Endothelial cell of umbilical vein (primary cell): Measurements from ENCODE around the gene PRXL2A. TPM values are rescaled to one million over a fixed set of nuclear protein-coding genes. Genes with fewer than 3 reads are reported as not detected.

ENCODE experiments used
- BruUV-seq: library from RNA; stranded (reverse); fragments of 400-500 nt; replicated peaks from 2 replicates; lab custom pipeline; 2021; lab: Mats Ljungman, UMichigan
- CTCF ChIA-PET: fragments of 300-600, 350-600 bp; sonication (Branson Sonifier 250); formaldehyde crosslinking; loops from one replicate; lab custom pipeline; 2021; ENCODE audit warnings: antibody characterized with exemption, inconsistent platforms; lab: Charles Lee
- POLR2A ChIA-PET: fragments of 300-600, 350-600 bp; sonication (Branson Sonifier 250); formaldehyde crosslinking; loops from one replicate; lab custom pipeline; 2021; ENCODE audit warnings: antibody characterized with exemption, inconsistent platforms; lab: Charles Lee
- DNase-seq: peaks from one replicate; pipeline ENCODE4 v3.0.0-alpha.2; 2011; ENCODE audit warnings: low read depth, low spot score
- FAIRE-seq: peaks from 2 replicates; lab custom pipeline; 2011; peaks lifted over from hg19 to GRCh38; lab: Jason Lieb, UNC
- H2AFZ ChIP-seq: 2 replicates; pipeline ENCODE4 v1.6.0; 2012; ENCODE audit warnings: low read depth, low read length, control low read depth, inconsistent platforms
- H3K27ac ChIP-seq: 2 replicates; pipeline ENCODE4 v1.5.1; 2011; ENCODE audit warnings: low read depth, mild to moderate bottlenecking, control low read depth, low read length, moderate library complexity; ENCODE audit not compliant: insufficient read depth
- H3K27me3 ChIP-seq, 2 experiments: 2 replicates each; pipeline versions ENCODE4 v1.6.0 to v1.6.1; 2011; ENCODE audit warnings: low read length in 2 of 2, mixed read lengths in 1 of 2; ENCODE audit not compliant: control insufficient read depth in 2 of 2, insufficient read depth in 2 of 2
- H3K36me3 ChIP-seq, 2 experiments: 2 replicates in 1 of 2; 3 replicates in 1 of 2; pipeline ENCODE4 v1.5.1; 2011; ENCODE audit warnings: low read length in 2 of 2, mild to moderate bottlenecking in 1 of 2, moderate library complexity in 1 of 2; ENCODE audit not compliant: control insufficient read depth in 2 of 2, insufficient read depth in 2 of 2; ENCODE audit errors: extremely low read depth in 1 of 2
- H3K4me1 ChIP-seq: 3 replicates; pipeline ENCODE4 v1.5.1; 2011; ENCODE audit warnings: mild to moderate bottlenecking, low read length; ENCODE audit not compliant: control insufficient read depth, insufficient read depth; ENCODE audit errors: extremely low read depth
- H3K4me2 ChIP-seq: 2 replicates; pipeline ENCODE4 v1.6.1; 2011; ENCODE audit warnings: low read length, control low read depth, mixed read lengths; ENCODE audit not compliant: insufficient read depth
- H3K4me3 ChIP-seq, 3 experiments: fragments of 200-600 bp in 1 of 3; sonication (generic), shearing (Covaris generic) in 1 of 3; replicated peaks in 1 of 3; 2 replicates each; pipeline ENCODE4 v1.5.1; 2011 to 2016; ENCODE audit warnings: control low read depth in 3 of 3, low read length in 3 of 3, mild to moderate bottlenecking in 2 of 3, inconsistent platforms in 1 of 3, low read depth in 1 of 3, moderate library complexity in 1 of 3; ENCODE audit not compliant: insufficient read depth in 1 of 3
- H3K79me2 ChIP-seq: 2 replicates; pipeline ENCODE4 v1.6.0; 2012; ENCODE audit warnings: low read length, inconsistent platforms; ENCODE audit not compliant: control insufficient read depth, insufficient read depth
- H3K9ac ChIP-seq: replicated peaks from 2 replicates; pipeline ENCODE3; 2011; ENCODE audit warnings: low read length, control low read depth; ENCODE audit not compliant: insufficient read depth; ENCODE audit errors: extremely low read depth
- H3K9me1 ChIP-seq: replicated peaks from 3 replicates; pipeline ENCODE4 v1.6.0; 2011; ENCODE audit warnings: mild to moderate bottlenecking, low read length; ENCODE audit not compliant: control insufficient read depth, insufficient read depth; ENCODE audit errors: extremely low read depth
- H3K9me3 ChIP-seq: replicated peaks from 2 replicates; pipeline ENCODE4 v1.5.1; 2012; ENCODE audit warnings: low read length, inconsistent platforms; ENCODE audit not compliant: control insufficient read depth, insufficient read depth
- H4K20me1 ChIP-seq: replicated peaks from 2 replicates; pipeline ENCODE3; 2011; ENCODE audit warnings: mild to moderate bottlenecking, low read length; ENCODE audit not compliant: control insufficient read depth, insufficient read depth; ENCODE audit errors: extremely low read depth
- CTCF ChIP-seq, 2 donors: IDR thresholded peaks; 1 replicate in 1 of 2; 2 replicates in 1 of 2; pipeline ENCODE4 v1.5.1; 2011; ENCODE audit warnings: low read length in 2 of 2, mild to moderate bottlenecking in 2 of 2, moderate library complexity in 2 of 2, control low read depth in 1 of 2, inconsistent platforms in 1 of 2, low read depth in 1 of 2; ENCODE audit not compliant: insufficient read depth in 1 of 2; ENCODE audit errors: extremely low read depth in 1 of 2
- POLR2AphosphoS5 ChIP-seq: IDR thresholded peaks from 2 replicates; pipeline ENCODE4 v1.6.1; 2012; ENCODE audit warnings: low read depth, mild to moderate bottlenecking, control low read depth, low read length, moderate library complexity; ENCODE audit not compliant: insufficient read depth
- dilution Hi-C: fragments of 300-500 bp; cut with MboI; formaldehyde crosslinking; loops from one replicate; pipeline ENCODE4 v1.15.0; 2019; ENCODE audit warnings: low sequenced_read_pairs; ENCODE audit not compliant: extremely low pct_ligation_motif_present
- intact Hi-C: fragments of 100-400 bp; cut with micrococcal nuclease; formaldehyde crosslinking; loops from one replicate; pipeline ENCODE4 v1.10.0; 2022
- polyA plus RNA-seq, 4 experiments: library from polyadenylated mRNA; depleted of rRNA in 3 of 4; stranded (reverse) in 3 of 4; unstranded in 1 of 4; fragments of >200 nt; gene quantifications; 2 replicates each; pipeline versions ENCODE4 v1.2.1 to v1.2.3, GENCODE V29; 2011 to 2012; ENCODE audit warnings: missing spikeins in 1 of 4
- total RNA-seq: library from RNA; stranded (reverse); gene quantifications from 2 replicates; pipeline ENCODE4 v1.2.3, GENCODE V29; 2021

PRXL2A gene
- total and polyA plus RNA-seq, 2 donors (not counting 3 experiments of a cell fraction or from before 2014, with no cell fraction given): 113 to 321 TPM

GRCh38 chr10:80459047-80459865 lies 50.9 kb downstream of the PRXL2A start:
- peak overlapping the region; percentile 42 for H3K27ac ChIP-seq
- peaks cover 83% of the 10 kb centered on the region for H3K4me1 ChIP-seq
- intact Hi-C loops: no loop called here
- dilution Hi-C loops: no loop called here
- H3K36me3 ChIP-seq: peaks cover 4 to 6% of the 10 kb centered on the region in 2 experiments
- no peak for TF ChIP-seq CTCF (IDR thresholded peaks at IDR 0.05; ENCODE audit: extremely low read depth in 1 of 2, insufficient read depth in 1 of 2, low read depth in 1 of 2, low read length in 2 of 2)
- TF ChIP-seq POLR2AphosphoS5: peak; percentile 32
- FAIRE-seq (no peak), DNase-seq (no peak)
- ChIA-PET CTCF (interaction anchor here (0.7 to 37.4 kb wide), 5 partner anchors 8 to 81 kb away, joined by 3 to 1118 read pairs (median 13); no protein-coding TSS in a partner anchor), POLR2A (interaction anchor here (0.6 to 1.3 kb wide), 2 partner anchors 47 to 72 kb away, joined by 4 to 5 read pairs; no protein-coding TSS in a partner anchor)
- no peak overlapping the region for H3K9ac ChIP-seq
- no peaks in the 10 kb centered on the region for H3K27me3 ChIP-seq
- peak overlapping the region in 1 of 3 experiments; percentile 13 for H3K4me3 ChIP-seq
- no peak overlapping the region for H2AFZ ChIP-seq
- H3K4me2 ChIP-seq: peak overlapping the region; percentile 53
- no peaks in the 10 kb centered on the region for H3K9me3 ChIP-seq
- no TSS peak for BruUV-seq
- peaks cover 8% of the 10 kb centered on the region for H4K20me1 ChIP-seq
- H3K79me2 ChIP-seq: peaks cover 99% of the 10 kb centered on the region
- H3K9me1 ChIP-seq: no peaks in the 10 kb centered on the region
